Smooth muscle cell (in vitro differentiated cells): ENCODE data around the gene LOX. TPM values are rescaled to one million over a fixed set of nuclear protein-coding genes. Genes with fewer than 3 reads are reported as not detected.
A peak's percentile ranks its signal among the peaks of the same experiment; 100 is the strongest.

Experiments
- DNase-seq: peaks from one replicate; lab custom pipeline; 2025; ENCODE audit not compliant: unreplicated experiment; lab: John Stamatoyannopoulos, UW
- H2AFZ ChIP-seq: fragments of 200-600 bp; sonication (generic); 2 replicates; pipeline ENCODE4 v1.6.0; 2016; ENCODE audit warnings: antibody characterized with exemption, low read depth, mild to moderate bottlenecking
- H3F3A ChIP-seq: fragments of 200-600 bp; sonication (generic); 2 replicates; pipeline ENCODE4 v1.6.0; 2017; ENCODE audit warnings: antibody characterized with exemption, low read depth
- H3K27ac ChIP-seq: fragments of 200-600 bp; sonication (generic); 2 replicates; pipeline ENCODE4 v1.5.1; 2016; ENCODE audit warnings: low read depth, mild to moderate bottlenecking
- H3K27me3 ChIP-seq: fragments of 200-600 bp; sonication (generic); 2 replicates; pipeline ENCODE4 v1.6.1; 2016; ENCODE audit warnings: low read depth, mild to moderate bottlenecking
- H3K36me3 ChIP-seq: fragments of 200-600 bp; sonication (generic); 2 replicates; pipeline ENCODE4 v1.5.1; 2016; ENCODE audit warnings: low read depth
- H3K4me1 ChIP-seq: fragments of 200-600 bp; sonication (generic); 2 replicates; pipeline ENCODE4 v1.5.1; 2016; ENCODE audit warnings: low read depth
- H3K4me2 ChIP-seq: fragments of 200-600 bp; sonication (generic); 2 replicates; pipeline ENCODE4 v1.6.0; 2016; ENCODE audit warnings: mild to moderate bottlenecking
- H3K4me3 ChIP-seq: fragments of 200-600 bp; sonication (generic); 2 replicates; pipeline ENCODE4 v1.5.1; 2016; ENCODE audit warnings: mild to moderate bottlenecking
- H3K79me2 ChIP-seq: fragments of 200-600 bp; sonication (generic); 2 replicates; pipeline ENCODE4 v1.6.0; 2016; ENCODE audit warnings: low read depth, mild to moderate bottlenecking
- H3K9ac ChIP-seq: fragments of 200-600 bp; sonication (generic); 2 replicates; pipeline ENCODE4 v1.6.0; 2016; ENCODE audit warnings: low read depth
- H3K9me3 ChIP-seq: fragments of 200-600 bp; sonication (generic); replicated peaks from 2 replicates; pipeline ENCODE4 v1.5.1; 2016; ENCODE audit warnings: low read depth
- H4K20me1 ChIP-seq: fragments of 200-600 bp; sonication (generic); 2 replicates; pipeline ENCODE4 v1.6.0; 2016; ENCODE audit warnings: low read depth
- CTCF ChIP-seq: fragments of 200-600 bp; sonication (generic); IDR thresholded peaks from 2 replicates; pipeline ENCODE4 v1.5.1; 2017; ENCODE audit warnings: borderline replicate concordance, mild to moderate bottlenecking, antibody characterized with exemption; ENCODE audit not compliant: insufficient read depth, poor library complexity, severe bottlenecking
- WGBS: methylation state at CpG from one replicate; pipeline ENCODE4 v1.1.7; 2016; ENCODE audit warnings: low lambda C conversion rate; 5-methylcytosine and 5-hydroxymethylcytosine counted together
- polyA plus RNA-seq: library from polyadenylated mRNA; unstranded; fragments of >200 nt; fragmentation: Nextera tagmentation; extraction: Ambion mirVana; gene quantifications from 2 replicates; pipeline ENCODE4 v1.2.1, GENCODE V29; 2016
- total RNA-seq: library from RNA; depleted of rRNA; stranded (reverse); fragments of >200 nt; gene quantifications from 2 replicates; pipeline ENCODE4 v1.2.3, GENCODE V29; 2014

Gene LOX
- total and polyA plus RNA-seq, 2 experiments from 2014 or later, result 642 to 808 TPM

- Histone ChIP-seq H3K27me3 (peaks cover 17% of the 10 kb centered on the region), H3F3A (no peaks in the 10 kb centered on the region), H3K79me2 (no peaks in the 10 kb centered on the region), H3K9ac (no peak overlapping the region), H3K36me3 (no peaks in the 10 kb centered on the region), H3K4me1 (no peaks in the 10 kb centered on the region), H3K27ac (no peak overlapping the region), H3K4me2 (no peak overlapping the region), H2AFZ (no peak overlapping the region), H3K9me3 (no peaks in the 10 kb centered on the region), H4K20me1 (no peaks in the 10 kb centered on the region), H3K4me3 (no peak overlapping the region)
- DNase-seq, result no peak
- TF ChIP-seq CTCF, result no peak
- 86% methylated on average over 6 of the region's 6 CpGs for WGBS
Observed at GRCh38 chr5:122112733-122113558, 34.9 kb upstream of the LOX start.

GRCh38 chr5:122112063-122112462, 34.0 kb upstream of the LOX start:
- Histone ChIP-seq H3K9ac (no peak overlapping the region), H3K36me3 (no peaks in the 10 kb centered on the region), H3K4me1 (no peaks in the 10 kb centered on the region), H3K27me3 (peaks cover 21% of the 10 kb centered on the region), H3F3A (no peaks in the 10 kb centered on the region), H3K79me2 (no peaks in the 10 kb centered on the region), H3K4me2 (no peak overlapping the region), H3K4me3 (no peak overlapping the region), H3K9me3 (no peaks in the 10 kb centered on the region), H3K27ac (no peak overlapping the region), H2AFZ (no peak overlapping the region), H4K20me1 (no peaks in the 10 kb centered on the region)
- 42% methylated on average over 3 of the region's 3 CpGs for WGBS
- no peak for DNase-seq
- TF ChIP-seq CTCF, result no peak

- no peaks in the 10 kb centered on the region for H3K36me3 ChIP-seq
- H3K9ac ChIP-seq, result no peak overlapping the region
- no peak for TF ChIP-seq CTCF
- H3K27me3 ChIP-seq, result peaks cover 25% of the 10 kb centered on the region
- no peak overlapping the region for H3K27ac ChIP-seq
- no peaks in the 10 kb centered on the region for H3K4me1 ChIP-seq
- H2AFZ ChIP-seq, result no peak overlapping the region
- H3K79me2 ChIP-seq, result no peaks in the 10 kb centered on the region
- H3K4me2 ChIP-seq, result no peak overlapping the region
- no peak for DNase-seq
- H4K20me1 ChIP-seq, result no peaks in the 10 kb centered on the region
- no peaks in the 10 kb centered on the region for H3K9me3 ChIP-seq
- no peaks in the 10 kb centered on the region for H3F3A ChIP-seq
- WGBS, result 92% methylated on average over 5 of the region's 5 CpGs
- no peak overlapping the region for H3K4me3 ChIP-seq
Observed at GRCh38 chr5:122111460-122111859, 33.4 kb upstream of the LOX start.

GRCh38 chr5:122110987-122111386, 32.9 kb upstream of the LOX start:
- H3K27me3 ChIP-seq, result peaks cover 25% of the 10 kb centered on the region
- no peaks in the 10 kb centered on the region for H4K20me1 ChIP-seq
- H3K9ac ChIP-seq, result no peak overlapping the region
- DNase-seq, result no peak
- no peak overlapping the region for H3K27ac ChIP-seq
- WGBS, result 30% methylated on average over 3 of the region's 3 CpGs
- no peak overlapping the region for H3K4me3 ChIP-seq
- H3K36me3 ChIP-seq, result no peaks in the 10 kb centered on the region
- no peak overlapping the region for H3K4me2 ChIP-seq
- no peaks in the 10 kb centered on the region for H3K79me2 ChIP-seq
- no peaks in the 10 kb centered on the region for H3K4me1 ChIP-seq
- peak overlapping the region; percentile 38 for H2AFZ ChIP-seq
- no peaks in the 10 kb centered on the region for H3K9me3 ChIP-seq
- no peaks in the 10 kb centered on the region for H3F3A ChIP-seq
- TF ChIP-seq CTCF, result no peak
